Chondrocyte (in vitro differentiated cells): Measurements from ENCODE around the gene GRAP2. TPM values are rescaled to one million over a fixed set of nuclear protein-coding genes. Genes with fewer than 3 reads are reported as not detected.
A peak's percentile ranks its signal among the peaks of the same experiment; 100 is the strongest.

Source experiments
- DNase-seq: peaks from one replicate; pipeline ENCODE4 v3.0.0; 2021; ENCODE audit warnings: mixed read lengths, low spot score
- H3K27ac Mint-ChIP-seq: one replicate; pipeline ENCODE4 v1.8.0; 2021; ENCODE audit warnings: mild to moderate bottlenecking, moderate library complexity, mixed read lengths; ENCODE audit not compliant: unreplicated experiment
- H3K27me3 Mint-ChIP-seq: 2 replicates; pipeline ENCODE4 v1.8.0; 2021; ENCODE audit warnings: low read depth, mixed read lengths
- H3K36me3 Mint-ChIP-seq: 2 replicates; pipeline ENCODE4 v1.8.0; 2021; ENCODE audit warnings: low read depth, mixed read lengths
- H3K4me1 Mint-ChIP-seq: 2 replicates; pipeline ENCODE4 v1.8.0; 2021; ENCODE audit warnings: low read depth, mild to moderate bottlenecking, mixed read lengths
- H3K4me3 Mint-ChIP-seq: one replicate; pipeline ENCODE4 v1.8.0; 2021; ENCODE audit warnings: mild to moderate bottlenecking, moderate library complexity, mixed read lengths; ENCODE audit not compliant: unreplicated experiment
- H3K9me3 Mint-ChIP-seq: 2 replicates; pipeline ENCODE4 v1.8.0; 2021; ENCODE audit warnings: low read depth, mixed read lengths
- total RNA-seq: library from RNA; stranded (reverse); gene quantifications from 3 replicates; pipeline ENCODE4 v1.2.1, GENCODE V29; 2021
- TF ChIP-seq, protein P1 (sequence below): fragments of 200-600 bp; sonication (generic); IDR thresholded peaks from 2 replicates; pipeline ENCODE4 v1.5.0; 2021; ENCODE audit warnings: antibody characterized with exemption, mild to moderate bottlenecking, moderate library complexity

GRAP2 gene
- total RNA-seq, 1 donor from 2014 or later = not detected

DNA sequence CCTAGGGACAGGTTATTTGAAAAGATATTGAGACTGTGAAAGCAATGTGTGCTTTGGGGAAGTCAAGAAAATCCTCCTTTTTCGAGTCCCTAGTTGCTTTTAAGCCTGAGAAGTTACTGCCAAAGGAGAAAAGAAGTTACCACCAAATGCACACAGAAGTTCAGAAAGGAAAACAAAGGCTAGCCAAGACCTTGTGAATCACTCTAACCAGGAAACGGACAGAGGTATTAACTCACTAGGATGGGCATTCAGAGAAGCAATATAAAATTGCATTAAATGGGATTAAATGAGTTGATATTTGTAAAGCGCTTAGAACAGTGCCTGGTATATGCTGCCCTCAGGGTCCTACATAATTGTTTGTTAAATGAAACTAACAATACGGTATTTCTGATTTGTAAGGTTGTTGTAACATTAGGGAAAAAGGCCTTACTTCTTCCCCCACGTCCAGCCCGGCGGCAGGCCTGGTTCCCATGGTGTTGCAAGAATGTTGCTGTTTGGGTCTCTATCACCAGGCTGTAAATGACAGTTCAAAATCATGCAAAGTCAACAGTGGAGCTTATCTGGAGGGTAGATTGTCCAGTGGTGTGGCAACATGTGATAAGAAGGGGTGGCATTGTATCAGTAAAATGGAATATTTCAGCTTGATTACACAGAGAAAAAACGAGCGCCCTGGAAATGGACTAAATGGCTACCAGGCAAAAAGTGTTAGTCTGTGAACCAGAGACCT, 66.4 kb downstream of the GRAP2 start:
- H3K36me3 Mint-ChIP-seq = no peaks in the 10 kb centered on the region
- no peak for DNase-seq
- H3K4me1 Mint-ChIP-seq = peaks cover 48% of the 10 kb centered on the region
- no peak overlapping the region for H3K4me3 Mint-ChIP-seq
- no peaks in the 10 kb centered on the region for H3K9me3 Mint-ChIP-seq
- peak overlapping the region; percentile 84 for H3K27ac Mint-ChIP-seq
- TF ChIP-seq, protein P1, sequence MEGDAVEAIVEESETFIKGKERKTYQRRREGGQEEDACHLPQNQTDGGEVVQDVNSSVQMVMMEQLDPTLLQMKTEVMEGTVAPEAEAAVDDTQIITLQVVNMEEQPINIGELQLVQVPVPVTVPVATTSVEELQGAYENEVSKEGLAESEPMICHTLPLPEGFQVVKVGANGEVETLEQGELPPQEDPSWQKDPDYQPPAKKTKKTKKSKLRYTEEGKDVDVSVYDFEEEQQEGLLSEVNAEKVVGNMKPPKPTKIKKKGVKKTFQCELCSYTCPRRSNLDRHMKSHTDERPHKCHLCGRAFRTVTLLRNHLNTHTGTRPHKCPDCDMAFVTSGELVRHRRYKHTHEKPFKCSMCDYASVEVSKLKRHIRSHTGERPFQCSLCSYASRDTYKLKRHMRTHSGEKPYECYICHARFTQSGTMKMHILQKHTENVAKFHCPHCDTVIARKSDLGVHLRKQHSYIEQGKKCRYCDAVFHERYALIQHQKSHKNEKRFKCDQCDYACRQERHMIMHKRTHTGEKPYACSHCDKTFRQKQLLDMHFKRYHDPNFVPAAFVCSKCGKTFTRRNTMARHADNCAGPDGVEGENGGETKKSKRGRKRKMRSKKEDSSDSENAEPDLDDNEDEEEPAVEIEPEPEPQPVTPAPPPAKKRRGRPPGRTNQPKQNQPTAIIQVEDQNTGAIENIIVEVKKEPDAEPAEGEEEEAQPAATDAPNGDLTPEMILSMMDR = no peak
- H3K27me3 Mint-ChIP-seq = no peaks in the 10 kb centered on the region

- Mint-ChIP-seq H3K27ac (peak overlapping the region; percentile 2), H3K4me1 (peaks cover 46% of the 10 kb centered on the region), H3K4me3 (no peak overlapping the region), H3K36me3 (no peaks in the 10 kb centered on the region), H3K27me3 (peaks cover 5% of the 10 kb centered on the region), H3K9me3 (no peaks in the 10 kb centered on the region)
- TF ChIP-seq, protein P1 = no peak
- DNase-seq = no peak
These were observed 67.4 kb downstream of the GRAP2 start for GRCh38 chr22:39967996-39968972.

GRCh38 chr22:39970742-39971141, 69.9 kb downstream of the GRAP2 start:
- H3K27me3 Mint-ChIP-seq = peaks cover 18% of the 10 kb centered on the region
- H3K36me3 Mint-ChIP-seq = no peaks in the 10 kb centered on the region

DNA sequence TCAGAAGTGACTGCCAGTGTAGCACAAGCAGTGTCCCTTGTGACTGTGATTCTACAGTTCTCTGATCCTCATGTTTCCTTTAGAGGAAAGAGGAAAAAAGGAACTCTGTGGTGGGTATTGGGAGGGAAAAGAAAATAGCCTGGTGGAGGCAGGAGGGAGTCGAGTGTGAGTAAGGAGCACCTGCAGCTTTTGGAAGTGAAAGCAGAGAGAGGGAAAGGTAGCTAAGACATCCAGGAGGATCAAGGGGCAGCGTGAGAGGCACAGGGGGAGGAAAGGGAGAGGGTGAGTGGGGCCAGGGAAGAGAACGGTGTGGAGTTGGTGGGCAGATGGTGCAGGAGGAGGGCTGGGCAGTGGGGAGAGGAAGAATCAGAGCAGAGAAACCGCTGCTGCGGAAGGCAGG, 71.8 kb downstream of the GRAP2 start:
- H3K4me1 Mint-ChIP-seq = peaks cover 22% of the 10 kb centered on the region
- H3K27me3 Mint-ChIP-seq = peaks cover 34% of the 10 kb centered on the region

More at GRCh38 chr22:39970742-39971141, 69.9 kb downstream of the GRAP2 start:
- H3K27ac Mint-ChIP-seq = no peak overlapping the region
- no peak overlapping the region for H3K4me3 Mint-ChIP-seq
- H3K9me3 Mint-ChIP-seq = no peaks in the 10 kb centered on the region
- TF ChIP-seq, protein P1 = no peak
- H3K4me1 Mint-ChIP-seq = peaks cover 41% of the 10 kb centered on the region
- DNase-seq = no peak

More for the DNA sequence above, 71.8 kb downstream of the GRAP2 start:
- no peaks in the 10 kb centered on the region for H3K36me3 Mint-ChIP-seq
- TF ChIP-seq, protein P1 = no peak
- no peaks in the 10 kb centered on the region for H3K9me3 Mint-ChIP-seq
- H3K4me3 Mint-ChIP-seq = no peak overlapping the region
- no peak overlapping the region for H3K27ac Mint-ChIP-seq
- no peak for DNase-seq
